Mucosa of stomach (tissue), 1 donor: Measurements from ENCODE around the gene NPHS2.
A peak's percentile ranks its signal among the peaks of the same experiment; 100 is the strongest.
"Not testable (repeated sequence)": the region's sequence is repeated elsewhere in the genome, so short reads cannot be mapped to it uniquely, and the experiment has no call there.

Experiments
- H3K27me3 ChIP-seq: one replicate; pipeline ENCODE4 v1.7.0; 2013; ENCODE audit warnings: mild to moderate bottlenecking, low read length; ENCODE audit not compliant: control insufficient read depth, insufficient read depth
- H3K36me3 ChIP-seq: one replicate; pipeline ENCODE4 v1.7.0; 2013; ENCODE audit warnings: low read length; ENCODE audit not compliant: control insufficient read depth, insufficient read depth
- H3K4me1 ChIP-seq: one replicate; pipeline ENCODE4 v1.7.0; 2013; ENCODE audit warnings: mild to moderate bottlenecking, low read length; ENCODE audit not compliant: control insufficient read depth, insufficient read depth
- H3K4me3 ChIP-seq: one replicate; pipeline ENCODE4 v1.7.0; 2013; ENCODE audit warnings: low read length
- H3K9ac ChIP-seq: one replicate; pipeline ENCODE4 v1.7.0; 2013; ENCODE audit warnings: mild to moderate bottlenecking, low read length, moderate library complexity
- H3K9me3 ChIP-seq: one replicate; pipeline ENCODE4 v1.7.0; 2013; ENCODE audit warnings: mild to moderate bottlenecking, low read length, moderate library complexity; ENCODE audit not compliant: control insufficient read depth
- donor health status: Pancreatic carcinoma.

Gene NPHS2

GRCh38 chr1:179530352-179530751, 45.4 kb downstream of the NPHS2 start:
- Histone ChIP-seq H3K9me3 (no peaks in the 10 kb centered on the region), H3K4me3 (no peak overlapping the region), H3K27me3 (no peaks in the 10 kb centered on the region), H3K9ac (no peak overlapping the region), H3K36me3 (no peaks in the 10 kb centered on the region), H3K4me1 (no peaks in the 10 kb centered on the region)

DNA sequence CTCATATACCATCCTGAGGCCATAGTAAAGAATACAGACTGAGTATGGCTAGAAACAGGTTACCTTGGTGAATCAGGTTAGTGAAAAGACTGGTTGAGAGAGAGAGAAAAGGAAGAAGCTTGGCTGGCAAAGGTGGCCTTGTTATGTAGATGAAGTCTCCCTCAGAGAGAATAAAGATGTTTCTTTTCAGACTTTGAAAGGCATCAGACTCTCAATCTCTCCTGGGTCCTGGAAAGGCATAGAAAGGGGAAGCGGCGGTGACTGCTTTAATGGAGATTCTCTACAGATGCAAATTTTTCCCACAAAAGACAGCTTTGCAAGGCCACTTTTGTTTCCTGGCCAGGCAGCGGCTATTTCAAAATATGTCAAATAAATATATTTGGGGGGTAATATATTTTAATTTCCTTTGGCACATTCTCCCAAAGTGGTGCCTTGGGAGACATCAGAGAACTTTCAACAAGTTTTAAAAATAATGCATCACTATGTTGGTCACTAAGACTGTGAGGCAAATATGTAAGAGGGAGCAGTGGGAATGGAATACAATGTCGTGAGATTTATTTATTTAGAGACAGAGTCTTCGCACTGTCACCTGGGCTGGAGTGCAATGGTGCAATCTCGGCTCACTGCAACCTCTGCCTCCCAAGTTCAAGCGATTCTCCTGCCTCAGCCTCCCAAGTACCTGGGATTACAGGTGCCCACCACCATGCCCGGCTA, 46.1 kb downstream of the NPHS2 start:
- Histone ChIP-seq H3K9ac (no peak overlapping the region), H3K27me3 (no peaks in the 10 kb centered on the region), H3K4me1 (no peaks in the 10 kb centered on the region), H3K4me3 (no peak overlapping the region), H3K36me3 (no peaks in the 10 kb centered on the region), H3K9me3 (no peaks in the 10 kb centered on the region)

DNA sequence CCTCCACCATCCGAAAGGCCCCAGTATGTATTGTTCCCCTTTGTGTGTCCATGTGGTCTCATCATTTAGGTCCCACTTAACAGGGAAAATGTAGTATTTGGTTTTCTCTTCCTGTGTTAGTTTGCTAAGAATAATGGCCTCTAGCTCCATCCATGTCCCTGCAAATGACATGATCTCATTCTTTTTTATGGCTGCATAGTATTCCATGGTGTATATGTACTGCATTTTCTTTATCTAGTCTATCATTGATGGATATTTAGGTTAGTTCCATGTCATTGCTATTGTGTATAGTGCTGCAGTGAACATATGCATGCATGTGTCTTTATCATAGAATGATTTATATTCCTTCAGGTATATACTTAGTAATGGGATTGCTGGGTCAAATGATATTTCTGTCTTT, 57.2 kb downstream of the NPHS2 start:
- not testable (repeated sequence) for H3K9me3 ChIP-seq, H3K36me3 ChIP-seq, H3K4me1 ChIP-seq, H3K9ac ChIP-seq, H3K27me3 ChIP-seq, H3K4me3 ChIP-seq

DNA sequence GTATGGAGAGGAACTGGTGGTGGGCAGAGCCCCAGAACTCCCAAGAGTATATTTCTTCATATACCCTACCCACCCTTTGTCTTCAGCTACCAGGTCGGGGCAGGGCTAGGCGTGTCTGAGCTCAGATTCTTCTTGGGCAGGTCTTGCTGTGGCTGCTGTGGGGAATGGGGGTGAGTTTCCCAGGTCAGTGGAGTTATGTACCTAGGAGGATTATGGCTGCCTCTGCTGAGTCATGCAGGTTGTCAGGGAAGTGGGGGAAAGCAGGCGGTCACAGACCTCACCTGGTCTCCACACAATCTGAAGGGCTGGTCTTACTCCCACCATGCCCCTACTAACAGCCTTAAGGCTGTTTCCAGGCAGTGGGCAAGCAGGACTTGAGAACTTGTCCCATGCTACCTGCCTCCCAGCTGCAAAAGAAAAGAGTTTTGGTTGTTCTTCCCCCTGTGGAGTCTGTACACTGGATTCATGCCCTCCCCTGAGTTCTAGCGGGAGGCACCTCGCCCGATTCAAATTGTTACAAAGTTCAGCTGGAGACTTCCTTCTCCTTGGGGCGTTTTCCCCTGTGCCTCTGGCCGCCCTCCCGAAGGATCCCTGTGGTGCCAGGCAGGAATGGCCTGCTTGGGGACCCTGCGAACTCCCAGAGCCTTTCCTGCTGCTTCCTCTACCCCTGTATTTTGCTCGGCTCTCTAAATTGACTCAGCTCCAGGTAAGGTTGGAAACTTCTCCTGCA, 58.6 kb downstream of the NPHS2 start:
- peak overlapping the region; percentile 37 for H3K4me3 ChIP-seq
- H3K9ac ChIP-seq = peak overlapping the region; percentile 19
- H3K27me3 ChIP-seq = no peaks in the 10 kb centered on the region
- no peaks in the 10 kb centered on the region for H3K9me3 ChIP-seq
- no peaks in the 10 kb centered on the region for H3K36me3 ChIP-seq
- H3K4me1 ChIP-seq = peaks cover 6% of the 10 kb centered on the region

DNA sequence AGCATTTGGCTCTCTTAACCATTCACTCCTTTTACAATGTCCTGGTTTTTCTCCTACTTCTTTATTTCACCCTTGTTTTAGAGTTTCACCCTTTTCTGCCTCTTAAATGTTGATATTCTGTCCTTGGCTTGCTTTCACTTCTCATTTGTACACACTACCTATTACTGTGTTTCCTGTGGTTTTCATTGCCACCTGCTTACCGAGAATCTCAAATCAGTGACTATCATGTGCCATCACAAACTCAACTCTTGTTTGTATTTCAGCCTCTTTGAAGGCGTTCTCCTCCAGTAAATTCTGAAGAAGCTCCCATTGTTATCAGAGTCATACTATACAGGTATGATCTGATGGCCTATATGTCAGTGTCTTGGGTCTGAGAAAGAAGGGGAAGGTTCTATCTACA, 65.7 kb downstream of the NPHS2 start:
- peaks cover 6% of the 10 kb centered on the region for H3K4me1 ChIP-seq
- H3K9me3 ChIP-seq = no peaks in the 10 kb centered on the region
- no peak overlapping the region for H3K4me3 ChIP-seq
- H3K9ac ChIP-seq = no peak overlapping the region
- H3K36me3 ChIP-seq = no peaks in the 10 kb centered on the region
- no peaks in the 10 kb centered on the region for H3K27me3 ChIP-seq

- H3K4me1 ChIP-seq = peaks cover 6% of the 10 kb centered on the region
- H3K9ac ChIP-seq = no peak overlapping the region
- no peaks in the 10 kb centered on the region for H3K27me3 ChIP-seq
- H3K36me3 ChIP-seq = no peaks in the 10 kb centered on the region
- no peaks in the 10 kb centered on the region for H3K9me3 ChIP-seq
- H3K4me3 ChIP-seq = no peak overlapping the region
These were observed 66.4 kb downstream of the NPHS2 start for GRCh38 chr1:179509384-179509783.

- Histone ChIP-seq H3K9ac (no peak overlapping the region), H3K9me3 (no peaks in the 10 kb centered on the region), H3K27me3 (no peaks in the 10 kb centered on the region), H3K4me3 (no peak overlapping the region), H3K36me3 (no peaks in the 10 kb centered on the region), H3K4me1 (peaks cover 6% of the 10 kb centered on the region)
These were observed 69.5 kb downstream of the NPHS2 start for GRCh38 chr1:179506199-179506598.
